Hair follicle dermal papilla cell (primary cell): ENCODE measurements around the gene CDK17. TPM values are rescaled to one million over a fixed set of nuclear protein-coding genes. Genes with fewer than 3 reads are reported as not detected.

Experiments
- small RNA-seq: library from RNA; depleted of rRNA; stranded (forward); fragments of <200 nt; gene quantifications from one replicate; pipeline ENCODE3, GENCODE V24; 2012
- total RNA-seq: library from RNA; depleted of rRNA; stranded (reverse); fragments of >200 nt; gene quantifications from 2 replicates; pipeline ENCODE4 v1.2.3, GENCODE V29; 2012

Gene CDK17
- total RNA-seq, result 94.2 and 122 TPM in 2 replicates

GRCh38 chr12:96399919-96400630 lies at the start of gene CDK17:
Gene CDK17, minus strand, starts transcription at chr12:96400439. Its CDS starts 65,603 bp downstream, at chr12:96334836.

Small RNA genes lying within 50 kb of the gene (small RNA-seq; reads per million reads assigned to genes)
- gene RN7SKP11 (1.5 reads per million, percentile 35 among the genes with 10 or more reads in this experiment), gene RNU4-24P (not detected)

Other genes starting within 250 kb of the CDK17 start
- gene ELK3, start 206.1 kb downstream of the CDK17 start, total RNA-seq, result 29.2 and 32.8 TPM in 2 replicates
- gene CFAP54, start 89.1 kb upstream of the CDK17 start, total RNA-seq, result 2.4 and 3.4 TPM in 2 replicates